Erythroblast (primary cell): ENCODE data around the gene CCDC188.

ENCODE experiments used
- GATA1 ChIP-seq: IDR thresholded peaks from 2 replicates; pipeline ENCODE4 v1.6.1; 2011; ENCODE audit warnings: low read depth, mild to moderate bottlenecking, control low read depth, low read length, moderate library complexity
- POLR2A ChIP-seq: IDR thresholded peaks from 2 replicates; pipeline ENCODE4 v1.6.1; 2011; ENCODE audit warnings: mild to moderate bottlenecking, low read length

GRCh38 chr22:20196094-20196842, 45.4 kb upstream of the CCDC188 start:
- TF ChIP-seq POLR2A (no peak), GATA1 (no peak)
